K562 (cell line): ENCODE data around the gene TLR3.

ENCODE experiments used
- ATF2 ChIP-seq: sonication (generic); formaldehyde crosslinking; IDR thresholded peaks from 2 replicates; pipeline ENCODE4 v1.8.1; 2022; ENCODE audit warnings: missing genetic modification reagents
- ATF7 ChIP-seq: fragments of 450-650 bp; IDR thresholded peaks from 2 replicates; pipeline ENCODE4 v1.7.1; 2014; ENCODE audit warnings: mild to moderate bottlenecking, moderate library complexity
- CTCF ChIP-seq, 3 experiments: IDR thresholded peaks in 2 of 3; conservative IDR thresholded peaks in 1 of 3; 2 replicates each; pipeline ENCODE4 v1.5.1; 2011 to 2012; ENCODE audit warnings: low read length in 3 of 3, mild to moderate bottlenecking in 3 of 3, control low read depth in 2 of 3, improper control_type of control experiment in 1 of 3, inconsistent platforms in 1 of 3, low read depth in 1 of 3, mixed read lengths in 1 of 3, moderate library complexity in 1 of 3; ENCODE audit not compliant: insufficient read depth in 2 of 3
- ETS1 ChIP-seq: conservative IDR thresholded peaks from 2 replicates; pipeline ENCODE4 v1.6.1; 2011; ENCODE audit warnings: low read depth, mild to moderate bottlenecking, low read length; ENCODE audit not compliant: control insufficient read depth
- KAT8 ChIP-seq: fragments of 450-650 bp; IDR thresholded peaks from 2 replicates; pipeline ENCODE4 v1.6.1; 2016; ENCODE audit warnings: low read depth, mild to moderate bottlenecking
- RBM25 ChIP-seq: fragments of 200-400 bp; formaldehyde crosslinking; IDR thresholded peaks from 2 replicates; pipeline ENCODE4 v1.6.1; 2018; ENCODE audit warnings: low read length, low read depth, moderate library complexity; ENCODE audit not compliant: severe bottlenecking

DNA sequence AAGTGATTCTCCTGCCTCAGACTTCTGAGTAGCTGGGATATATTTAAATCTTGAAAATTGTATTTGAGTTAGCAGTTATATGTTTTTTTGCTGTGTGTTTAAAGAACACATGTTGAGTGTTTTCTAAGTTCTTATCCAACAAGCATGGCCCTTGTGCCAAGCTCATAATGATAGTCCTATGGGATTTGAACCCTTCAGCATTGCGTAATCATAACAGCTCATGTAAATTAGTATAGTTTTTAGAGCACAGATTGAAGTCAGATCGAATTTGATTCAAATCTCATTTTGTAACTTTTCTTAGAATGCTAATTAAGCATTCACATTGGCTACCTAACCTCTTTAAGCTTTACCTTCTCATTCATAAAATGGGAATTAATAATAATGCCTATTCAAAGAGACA is 47.7 kb downstream of the TLR3 start:
- TF ChIP-seq ATF2 (CRISPR knock-in tag) (no peak), KAT8 (no peak), CTCF (IDR thresholded peaks at IDR 0.05 in 2 of 3, conservative IDR thresholded peaks at IDR 0.05 in 1 of 3; ENCODE audit: insufficient read depth in 2 of 3, low read depth in 1 of 3, low read length in 3 of 3) (no peak), ATF7 (no peak), ETS1 (no peak), RBM25 (no peak)
